SK-N-SH (cell line): ENCODE results near the gene TFEB. TPM values are rescaled to one million over a fixed set of nuclear protein-coding genes. Genes with fewer than 3 reads are reported as not detected.

Source experiments
- CTCF ChIA-PET: fragments of 300-600, 350-600 bp; formaldehyde crosslinking; extraction: SDS; loops from one replicate; lab custom pipeline; 2021; lab: Yijun Ruan, JAX
- POLR2A ChIA-PET: fragments of 350-600 bp; sonication (Branson Sonifier 250); formaldehyde crosslinking; extraction: SDS; loops from one replicate; lab custom pipeline; 2020; ENCODE audit warnings: antibody characterized with exemption, inconsistent platforms; lab: Yijun Ruan, JAX
- DNase-seq: peaks from one replicate; pipeline ENCODE4 v3.0.0; 2012
- H2AFZ ChIP-seq: fragments of 200-600 bp; sonication (generic); 2 replicates; pipeline ENCODE4 v1.8.1; 2016; ENCODE audit warnings: antibody characterized with exemption, mild to moderate bottlenecking, low read depth
- H3F3A ChIP-seq: fragments of 200-600 bp; sonication (generic); replicated peaks from 2 replicates; pipeline ENCODE3; 2016; ENCODE audit warnings: antibody characterized with exemption, mild to moderate bottlenecking; ENCODE audit not compliant: insufficient read depth
- H3K27ac ChIP-seq, 2 experiments: fragments of 200-500 bp in 1 of 2; fragments of 200-600 bp in 1 of 2; sonication (Bioruptor generic) in 1 of 2; sonication (generic), shearing (Covaris generic) in 1 of 2; 2 replicates each; pipeline versions ENCODE4 v1.5.1 to v1.6.1; 2014 to 2016; ENCODE audit warnings: low read depth in 2 of 2, inconsistent platforms in 1 of 2, low read length in 1 of 2, mild to moderate bottlenecking in 1 of 2, mixed read lengths in 1 of 2
- H3K27me3 ChIP-seq: fragments of 200-600 bp; sonication (generic), shearing (Covaris generic); 2 replicates; pipeline ENCODE4 v1.6.1; 2016; ENCODE audit warnings: mixed run types; ENCODE audit not compliant: insufficient read depth
- H3K36me3 ChIP-seq, 2 experiments: fragments of 200-500 bp in 1 of 2; fragments of 200-600 bp in 1 of 2; sonication (Bioruptor generic) in 1 of 2; sonication (generic) in 1 of 2; replicated peaks in 1 of 2; 2 replicates each; pipeline versions ENCODE3 to v1.5.1; 2014 to 2016; ENCODE audit warnings: low read length in 1 of 2, mild to moderate bottlenecking in 1 of 2; ENCODE audit not compliant: insufficient read depth in 2 of 2, control insufficient read depth in 1 of 2
- H3K4me1 ChIP-seq, 2 experiments: fragments of 200-500 bp in 1 of 2; fragments of 200-600 bp in 1 of 2; sonication (Bioruptor generic) in 1 of 2; sonication (generic), shearing (Covaris generic) in 1 of 2; 2 replicates each; pipeline versions ENCODE4 v1.5.1 to v1.6.1; 2014 to 2016; ENCODE audit warnings: low read depth in 1 of 2, low read length in 1 of 2, mixed run types in 1 of 2; ENCODE audit not compliant: insufficient read depth in 2 of 2, control insufficient read depth in 1 of 2
- H3K4me2 ChIP-seq: fragments of 200-600 bp; sonication (generic), shearing (Covaris generic); 2 replicates; pipeline ENCODE4 v1.6.1; 2017; ENCODE audit warnings: mixed run types
- H3K4me3 ChIP-seq, 2 experiments: fragments of 200-500 bp in 1 of 2; fragments of 200-600 bp in 1 of 2; sonication (Bioruptor generic) in 1 of 2; sonication (generic), shearing (Covaris generic) in 1 of 2; 2 replicates each; pipeline versions ENCODE4 v1.5.1 to v1.8.1; 2014 to 2016; ENCODE audit warnings: low read depth in 2 of 2, inconsistent platforms in 1 of 2, low read length in 1 of 2, mild to moderate bottlenecking in 1 of 2, mixed read lengths in 1 of 2, moderate library complexity in 1 of 2
- H3K79me2 ChIP-seq: fragments of 200-600 bp; sonication (generic); 2 replicates; pipeline ENCODE4 v1.8.1; 2017; ENCODE audit warnings: mild to moderate bottlenecking; ENCODE audit not compliant: insufficient read depth
- H3K9ac ChIP-seq: fragments of 200-600 bp; sonication (generic); 2 replicates; pipeline ENCODE4 v1.6.1; 2017; ENCODE audit warnings: mixed run types
- H3K9me2 ChIP-seq: fragments of 200-600 bp; sonication (generic); 2 replicates; pipeline ENCODE4 v1.6.1; 2017; ENCODE audit warnings: mixed run types
- H3K9me3 ChIP-seq: fragments of 200-600 bp; sonication (generic); 2 replicates; pipeline ENCODE4 v1.6.1; 2017; ENCODE audit warnings: mixed run types, mild to moderate bottlenecking, moderate library complexity
- H4K20me1 ChIP-seq: fragments of 200-600 bp; sonication (generic); 2 replicates; pipeline ENCODE4 v1.6.1; 2017; ENCODE audit warnings: mild to moderate bottlenecking, mixed run types; ENCODE audit not compliant: insufficient read depth
- EZH2phosphoT487 ChIP-seq: fragments of 200-600 bp; sonication (generic); IDR thresholded peaks from 2 replicates; pipeline ENCODE4 v1.6.1; 2017; ENCODE audit warnings: low read depth, mixed run types, mild to moderate bottlenecking, antibody characterized with exemption, moderate library complexity, borderline replicate concordance
- FOSL2 ChIP-seq: IDR thresholded peaks from 2 replicates; pipeline ENCODE4 v1.4.0; 2012; ENCODE audit warnings: low read depth, mild to moderate bottlenecking, moderate library complexity, borderline replicate concordance
- GABPA ChIP-seq: IDR thresholded peaks from 2 replicates; pipeline ENCODE4 v1.4.0; 2012; ENCODE audit warnings: low read depth, mild to moderate bottlenecking
- JUND ChIP-seq: IDR thresholded peaks from 2 replicates; pipeline ENCODE4 v1.4.0; 2012
- MAX ChIP-seq: IDR thresholded peaks from 2 replicates; pipeline ENCODE4 v1.4.0; 2012; ENCODE audit warnings: low read depth
- MEF2A ChIP-seq: IDR thresholded peaks from 2 replicates; pipeline ENCODE4 v1.4.0; 2012; ENCODE audit warnings: low read depth, borderline replicate concordance
- PBX3 ChIP-seq: IDR thresholded peaks from 2 replicates; pipeline ENCODE4; 2012
- POLR2AphosphoS5 ChIP-seq: IDR thresholded peaks from 2 replicates; pipeline ENCODE4 v1.6.1; 2012; ENCODE audit warnings: low read depth, low read length
- RCOR1 ChIP-seq: fragments of 150-350 bp; IDR thresholded peaks from 2 replicates; pipeline ENCODE4 v1.6.1; 2017; ENCODE audit warnings: antibody characterized with exemption, low read length
- RFX5 ChIP-seq: IDR thresholded peaks from 2 replicates; pipeline ENCODE4 v1.6.1; 2012; ENCODE audit warnings: mild to moderate bottlenecking, improper control_type of control experiment, low read length
- SMC3 ChIP-seq: IDR thresholded peaks from 2 replicates; pipeline ENCODE4 v1.6.1; 2012; ENCODE audit warnings: low read depth, low read length, improper control_type of control experiment
- TEAD4 ChIP-seq: IDR thresholded peaks from 2 replicates; pipeline ENCODE4 v1.4.0; 2012; ENCODE audit warnings: mild to moderate bottlenecking, borderline replicate concordance; ENCODE audit not compliant: insufficient read depth
- YY1 ChIP-seq: IDR thresholded peaks from 2 replicates; pipeline ENCODE4 v1.4.0; 2012; ENCODE audit warnings: low read depth, mild to moderate bottlenecking
- ZBTB33 ChIP-seq: IDR thresholded peaks from 2 replicates; pipeline ENCODE4 v1.4.0; 2012; ENCODE audit warnings: low read depth, borderline replicate concordance
- WGBS: methylation state at CpG from one replicate; pipeline ENCODE4 v1.1.6; 2017; ENCODE audit warnings: low lambda C conversion rate; 5-methylcytosine and 5-hydroxymethylcytosine counted together
- polyA plus RNA-seq, 3 experiments: library from polyadenylated mRNA; depleted of rRNA; stranded (reverse); fragments of >200 nt; gene quantifications; 2 replicates each; pipeline ENCODE4 v1.2.3, GENCODE V29; 2012

TFEB gene
- polyA plus RNA-seq, 1 of the 3 experiments (the other 2 are of a cell fraction) = 6.2 TPM

DNA sequence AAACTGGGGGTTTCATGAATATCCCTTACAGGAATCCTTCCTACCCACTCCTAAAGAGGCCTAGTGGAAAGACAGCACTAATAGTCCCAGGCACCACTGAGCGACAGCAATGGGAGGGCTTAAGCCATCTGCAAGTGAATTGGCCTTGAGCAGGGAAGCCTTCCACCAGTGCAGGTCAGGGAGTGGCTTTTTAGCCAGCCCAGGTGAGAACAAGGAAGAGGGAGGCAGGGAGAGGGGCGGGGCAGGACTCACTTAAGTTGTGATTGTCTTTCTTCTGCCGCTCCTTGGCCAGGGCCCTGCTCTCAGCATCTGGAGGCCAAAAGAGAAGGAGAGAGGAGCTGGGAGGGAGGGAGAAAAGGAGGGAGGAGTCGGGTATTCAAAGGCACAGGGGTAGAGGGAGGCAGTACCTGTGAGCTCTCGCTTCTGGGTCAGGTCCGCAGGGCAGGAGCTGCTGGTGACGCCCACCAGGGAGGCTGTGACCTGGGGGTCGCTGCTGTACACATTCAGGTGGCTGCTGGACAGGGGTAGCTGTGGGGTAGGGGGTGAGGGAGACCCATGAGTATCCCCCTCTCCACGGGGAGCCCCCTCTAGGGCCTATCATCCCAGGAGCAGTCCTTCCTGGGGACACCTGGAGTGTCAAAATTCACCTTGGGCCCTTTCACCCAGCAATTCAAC is 47.8 kb downstream of the TFEB start:
- WGBS = 94% methylated on average over 6 of the region's 9 CpGs
- H3K9ac ChIP-seq = no peak overlapping the region
- H3K36me3 ChIP-seq = peaks cover 4 to 6% of the 10 kb centered on the region in 2 experiments
- TF ChIP-seq YY1 (no peak), SMC3 (no peak), RCOR1 (no peak), FOSL2 (no peak), PBX3 (no peak), MEF2A (no peak), EZH2phosphoT487 (no peak), RFX5 (no peak), GABPA (no peak), ZBTB33 (no peak), TEAD4 (no peak), POLR2AphosphoS5 (no peak), JUND (no peak), MAX (no peak)
- no peaks in the 10 kb centered on the region for H4K20me1 ChIP-seq
- DNase-seq = no peak
- H2AFZ ChIP-seq = no peak overlapping the region
- no peak overlapping the region for H3K27ac ChIP-seq
- CTCF ChIA-PET = interaction anchor here (0.5 to 19.4 kb wide), 13 partner anchors 11 to 318 kb away, joined by 3 to 504 read pairs (median 3); partner anchors contain the start of genes TFEB and TOMM6
- no peaks in the 10 kb centered on the region for H3K79me2 ChIP-seq
- no peaks in the 10 kb centered on the region for H3K9me2 ChIP-seq
- POLR2A ChIA-PET = no interaction called here
- peaks cover 4 to 13% of the 10 kb centered on the region in 2 experiments; a peak in 3 of 4 replicates for H3K4me1 ChIP-seq
- no peaks in the 10 kb centered on the region for H3F3A ChIP-seq
- no peak overlapping the region for H3K4me2 ChIP-seq
- H3K4me3 ChIP-seq = no peak overlapping the region
- H3K27me3 ChIP-seq = no peaks in the 10 kb centered on the region
- no peaks in the 10 kb centered on the region for H3K9me3 ChIP-seq
